H7 (cell line): ENCODE results near the gene SLC9A9. TPM values are rescaled to one million over a fixed set of nuclear protein-coding genes. Genes with fewer than 3 reads are reported as not detected.
A peak's percentile ranks its signal among the peaks of the same experiment; 100 is the strongest.

Experiments used
- DNase-seq: peaks from one replicate; pipeline ENCODE4 v3.0.0; 2012
- H3K27me3 ChIP-seq: 2 replicates; pipeline ENCODE4 v1.6.0; 2011; ENCODE audit warnings: mild to moderate bottlenecking, low read length; ENCODE audit not compliant: control insufficient read depth, insufficient read depth
- H3K36me3 ChIP-seq: replicated peaks from 2 replicates; pipeline ENCODE4 v1.5.1; 2011; ENCODE audit warnings: low read length; ENCODE audit not compliant: control insufficient read depth, insufficient read depth
- H3K4me3 ChIP-seq: 2 replicates; pipeline ENCODE4 v1.5.1; 2011; ENCODE audit warnings: low read depth, mild to moderate bottlenecking, control low read depth, low read length, moderate library complexity; ENCODE audit not compliant: insufficient read depth
- total RNA-seq: library from RNA; depleted of rRNA; stranded (reverse); fragments of >200 nt; shearing (Covaris generic); gene quantifications from 2 replicates; pipeline ENCODE4 v1.2.3, GENCODE V29; 2014

Gene SLC9A9
- total RNA-seq, 1 experiment from 2014 or later, result 4.1 TPM

DNA sequence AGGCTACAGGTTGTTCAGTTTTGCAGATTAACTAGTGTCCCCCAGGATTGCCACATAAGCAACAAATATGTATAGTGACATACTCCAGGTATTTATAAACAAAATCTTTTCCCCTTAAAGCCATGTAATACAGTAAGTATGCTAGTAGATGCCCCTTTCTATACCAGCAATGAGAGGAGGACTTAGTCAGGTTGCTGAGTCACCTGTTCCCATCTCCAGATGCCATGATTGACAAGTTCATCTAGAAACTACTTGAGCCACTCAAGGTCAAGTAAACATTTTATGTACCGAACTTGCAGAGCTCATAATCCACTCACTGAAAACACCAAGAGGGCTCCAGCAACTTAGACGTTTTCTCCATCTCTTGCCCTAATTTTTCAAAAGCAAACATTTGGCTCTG, 18.2 kb downstream of the SLC9A9 start:
- Histone ChIP-seq H3K27me3 (no peaks in the 10 kb centered on the region), H3K36me3 (no peaks in the 10 kb centered on the region)

DNA sequence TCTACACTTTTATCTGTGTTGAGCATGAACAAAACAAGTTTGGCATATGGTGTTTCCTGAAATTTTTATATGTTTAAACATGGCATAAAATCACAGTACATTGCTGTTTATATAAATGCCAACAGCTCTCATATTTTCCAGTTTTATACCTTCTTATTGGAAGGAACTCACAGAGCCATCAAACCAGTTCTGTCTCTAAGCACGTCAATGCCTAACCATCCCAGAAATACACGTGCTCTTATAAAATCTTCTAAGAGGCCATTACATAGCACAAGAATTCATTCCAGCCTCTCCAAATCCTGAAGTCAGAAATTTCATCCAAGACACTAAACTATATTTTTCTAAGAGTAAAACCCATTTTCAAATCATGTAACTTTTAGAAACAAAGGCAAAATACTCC, 20.8 kb downstream of the SLC9A9 start:
- Histone ChIP-seq H3K36me3 (no peaks in the 10 kb centered on the region), H3K4me3 (no peak overlapping the region), H3K27me3 (no peaks in the 10 kb centered on the region)
- no peak for DNase-seq

More for the DNA sequence above, 18.2 kb downstream of the SLC9A9 start:
- no peak for DNase-seq
- H3K4me3 ChIP-seq, result no peak overlapping the region

DNA sequence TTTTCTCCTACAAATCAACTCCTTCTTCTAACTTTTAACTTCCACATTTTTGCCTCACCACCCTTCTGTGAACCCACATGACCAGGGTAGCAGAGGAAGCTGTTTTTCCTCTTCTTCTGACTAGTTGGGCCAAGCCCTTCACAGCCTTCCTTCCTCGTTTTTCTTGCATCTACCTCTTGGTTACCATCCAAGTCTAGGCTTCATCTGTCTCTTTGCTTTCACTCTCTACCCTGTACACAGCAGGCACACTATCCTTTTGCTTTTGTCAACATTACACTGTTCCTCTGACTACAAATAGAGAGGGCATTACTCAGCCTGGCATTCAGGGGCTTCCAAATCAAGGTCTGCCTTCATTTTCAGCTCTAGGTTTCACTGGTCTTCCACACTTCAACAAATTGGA, 22.0 kb downstream of the SLC9A9 start:
- DNase-seq, result no peak
- peaks cover 1% of the 10 kb centered on the region; the same call in 1 of the 2 replicates for H3K27me3 ChIP-seq
- no peaks in the 10 kb centered on the region for H3K36me3 ChIP-seq
- H3K4me3 ChIP-seq, result no peak overlapping the region

DNA sequence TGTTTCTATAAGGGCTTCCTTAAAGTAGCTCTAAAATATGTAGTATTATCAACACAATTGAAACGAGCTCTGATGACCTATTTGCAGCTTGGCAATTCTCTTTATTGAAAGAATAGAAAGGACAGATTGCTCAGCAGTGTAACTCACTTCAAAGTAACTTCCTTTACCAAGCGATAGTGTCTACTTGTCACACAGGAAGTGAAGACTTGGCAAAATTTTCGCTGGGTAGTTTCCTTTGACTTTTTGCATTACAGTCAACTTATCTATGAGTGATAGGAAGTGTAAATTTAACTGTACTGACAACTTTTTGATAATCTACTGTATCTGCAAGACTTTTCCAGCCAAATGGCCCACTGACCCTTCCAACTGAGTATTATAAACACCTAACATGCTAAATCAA, 22.8 kb downstream of the SLC9A9 start:
- no peaks in the 10 kb centered on the region for H3K36me3 ChIP-seq
- H3K27me3 ChIP-seq, result peaks cover 1% of the 10 kb centered on the region; the same call in 1 of the 2 replicates
- H3K4me3 ChIP-seq, result no peak overlapping the region
- DNase-seq, result no peak

DNA sequence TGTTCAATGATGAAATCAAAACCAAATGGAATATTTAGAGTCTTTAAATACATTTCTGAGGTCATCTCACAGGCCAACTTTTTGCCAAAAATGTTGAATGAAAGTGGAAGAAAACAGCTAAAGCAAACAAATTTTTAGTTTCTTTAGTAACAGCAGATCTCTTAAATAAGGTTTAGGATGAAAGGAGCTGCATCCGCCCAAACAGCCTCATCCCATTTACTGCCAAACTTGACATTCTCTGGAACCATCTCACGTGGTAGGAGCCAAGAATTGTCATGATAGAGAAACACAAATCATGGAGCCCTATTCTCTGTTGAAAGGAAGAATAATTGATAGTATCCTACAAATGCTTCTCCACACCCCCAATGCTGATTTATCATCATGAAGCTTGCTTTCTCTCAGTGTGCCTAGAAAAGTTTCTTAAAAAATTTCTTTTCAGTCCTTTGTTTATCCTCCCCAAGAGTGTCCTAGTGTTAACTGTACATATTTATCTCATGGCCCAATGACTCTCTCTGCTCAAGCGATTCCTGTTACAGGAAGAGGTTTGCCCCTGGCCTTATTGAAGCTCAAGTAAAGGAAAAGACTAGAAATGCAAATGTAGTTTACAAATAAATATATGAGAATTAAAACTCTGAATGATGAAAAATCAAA, 23.4 kb downstream of the SLC9A9 start:
- no peak overlapping the region for H3K4me3 ChIP-seq
- H3K36me3 ChIP-seq, result no peaks in the 10 kb centered on the region
- peaks cover 1% of the 10 kb centered on the region; the same call in 1 of the 2 replicates for H3K27me3 ChIP-seq
- DNase-seq, result no peak

DNA sequence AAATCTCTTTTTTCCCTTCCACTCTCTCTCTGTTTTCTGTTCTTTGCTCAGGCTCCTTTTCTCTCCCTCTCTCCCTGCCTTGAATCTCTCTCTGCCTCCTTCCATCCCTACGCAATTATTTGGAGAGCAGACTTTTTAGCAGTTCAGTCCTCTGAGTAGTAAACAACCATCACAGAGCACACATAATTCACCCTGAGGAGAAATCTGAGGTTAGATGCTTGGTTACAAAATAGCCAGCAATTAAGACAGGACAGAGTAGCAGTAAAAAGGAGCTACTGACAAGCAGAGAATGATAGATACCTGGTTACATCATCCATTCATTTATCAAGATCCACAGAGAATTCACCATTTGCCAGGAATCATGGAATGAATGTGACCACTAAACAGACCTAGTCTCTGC, 25.5 kb downstream of the SLC9A9 start:
- Histone ChIP-seq H3K4me3 (no peak overlapping the region), H3K27me3 (peaks cover 1% of the 10 kb centered on the region; the same call in 1 of the 2 replicates), H3K36me3 (no peaks in the 10 kb centered on the region)
- no peak for DNase-seq

DNA sequence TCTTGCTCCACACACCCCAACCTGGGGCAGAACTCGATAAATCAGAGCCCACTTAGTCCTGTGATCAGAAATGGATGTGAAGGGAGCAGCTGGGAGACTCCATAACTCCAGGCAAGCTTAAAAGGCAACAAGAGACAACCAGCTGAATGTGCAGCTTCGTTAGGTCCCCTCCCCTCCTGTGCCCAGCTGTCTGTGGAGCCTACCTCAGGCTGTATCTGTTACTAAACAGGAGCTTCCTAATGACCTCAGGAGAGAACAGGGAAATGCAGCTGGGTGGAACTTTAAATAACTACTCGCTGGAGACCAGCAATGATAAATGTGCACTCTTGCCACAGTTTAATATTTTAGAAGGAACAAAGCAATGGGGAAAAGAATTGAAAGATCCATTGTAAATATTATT, 25.9 kb downstream of the SLC9A9 start:
- no peak for DNase-seq
- Histone ChIP-seq H3K27me3 (peaks cover 1% of the 10 kb centered on the region; the same call in 1 of the 2 replicates), H3K36me3 (no peaks in the 10 kb centered on the region), H3K4me3 (no peak overlapping the region)

DNA sequence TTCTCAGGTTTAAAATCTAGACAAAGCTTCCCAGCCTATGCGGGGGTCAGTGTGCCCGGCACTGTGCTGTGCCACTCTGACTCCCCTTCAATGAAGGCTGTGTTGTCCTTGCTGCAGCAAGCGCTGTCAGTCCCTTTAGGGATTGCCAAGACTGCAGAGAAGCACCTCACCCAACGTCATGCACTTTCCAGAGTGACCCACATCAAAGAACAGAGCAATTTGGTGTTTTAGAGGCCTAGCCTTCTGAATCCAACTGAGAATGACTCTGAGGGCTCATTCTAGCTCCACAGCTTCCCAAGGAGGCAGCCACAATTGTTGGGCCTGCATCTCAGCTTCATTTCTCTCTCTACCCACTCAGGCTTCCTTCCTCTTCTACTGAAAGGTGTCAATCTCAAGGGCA, 26.4 kb downstream of the SLC9A9 start:
- H3K36me3 ChIP-seq, result no peaks in the 10 kb centered on the region
- H3K27me3 ChIP-seq, result peaks cover 1% of the 10 kb centered on the region; the same call in 1 of the 2 replicates
- no peak overlapping the region for H3K4me3 ChIP-seq
- no peak for DNase-seq

DNA sequence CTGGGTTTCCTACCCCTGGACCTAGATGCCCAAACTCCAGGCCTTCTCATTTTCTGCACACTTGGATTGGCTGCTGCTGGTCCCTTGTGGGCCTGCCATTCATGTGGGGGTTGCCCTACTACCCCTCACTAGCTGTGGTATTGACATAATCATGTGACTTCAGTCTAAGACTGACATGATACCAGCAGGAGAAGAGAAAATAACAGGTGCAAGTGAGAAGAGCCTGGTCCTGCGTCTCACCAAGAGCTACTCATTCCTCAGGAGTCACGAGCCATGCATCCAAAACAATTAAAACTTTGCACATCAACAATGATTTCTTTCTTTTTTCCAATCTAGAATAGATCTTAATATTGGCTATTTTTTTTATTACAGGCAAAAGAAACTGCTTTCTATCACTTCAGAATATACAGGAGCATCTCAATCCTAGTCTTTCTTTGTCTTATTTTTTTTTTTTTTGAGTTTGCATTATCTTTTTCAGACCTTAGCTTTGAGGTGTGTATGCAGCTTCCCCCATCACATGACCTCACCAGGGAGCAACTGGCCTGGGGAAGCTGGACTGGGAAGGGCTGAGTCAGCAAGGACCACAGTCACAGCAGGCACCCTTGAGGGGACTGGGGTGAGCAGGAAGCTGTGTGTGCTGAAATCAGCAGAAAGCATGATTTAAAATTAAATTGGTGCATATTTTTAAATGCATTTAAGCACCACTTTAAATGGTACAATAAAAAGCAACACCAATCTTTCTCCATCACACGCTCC, 27.6 kb downstream of the SLC9A9 start:
- no peaks in the 10 kb centered on the region for H3K36me3 ChIP-seq
- DNase-seq, result peak; percentile 13
- no peak overlapping the region for H3K4me3 ChIP-seq
- peaks cover 1% of the 10 kb centered on the region; the same call in 1 of the 2 replicates for H3K27me3 ChIP-seq

DNA sequence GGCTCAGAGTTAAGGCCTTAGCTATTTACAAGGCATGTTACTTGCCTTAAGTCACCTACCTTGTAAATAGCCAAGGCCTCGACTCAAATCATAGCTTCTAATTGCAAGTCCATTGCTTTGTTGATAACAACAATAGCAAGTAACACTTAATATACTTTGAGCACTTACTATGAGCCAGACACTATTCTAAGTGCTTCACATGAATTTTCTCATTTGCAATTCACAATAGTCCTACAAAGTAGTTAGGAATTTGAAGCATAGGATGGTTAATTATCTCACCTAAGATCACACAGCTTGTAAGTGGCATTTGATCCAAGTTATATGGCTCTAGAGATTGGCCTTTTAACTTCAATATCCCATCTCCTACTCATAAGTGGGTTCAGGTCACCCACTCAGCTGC, 28.4 kb downstream of the SLC9A9 start:
- H3K27me3 ChIP-seq, result peaks cover 1% of the 10 kb centered on the region; the same call in 1 of the 2 replicates
- no peak for DNase-seq
- H3K4me3 ChIP-seq, result no peak overlapping the region
- no peaks in the 10 kb centered on the region for H3K36me3 ChIP-seq

DNA sequence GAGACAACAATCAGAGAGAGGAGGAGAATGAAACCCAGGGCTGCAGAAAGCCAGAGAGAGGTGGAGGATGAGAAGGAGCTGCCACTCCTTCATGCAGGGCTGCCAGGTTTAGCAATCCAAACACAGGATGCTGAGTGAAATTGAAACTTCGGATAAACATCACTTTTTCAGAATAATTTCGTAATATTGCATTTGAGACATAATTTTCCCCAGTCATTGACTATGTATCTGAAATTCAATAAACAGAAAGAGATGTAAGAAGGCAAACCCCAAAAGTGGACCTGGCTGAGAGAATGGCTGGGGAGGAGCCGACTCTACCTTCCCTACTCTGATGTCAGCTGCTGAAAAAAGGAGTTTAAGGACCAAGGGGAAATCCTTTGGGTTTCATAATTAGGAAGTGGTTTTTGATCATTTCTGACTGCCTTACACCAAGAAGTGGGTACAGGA, 33.8 kb downstream of the SLC9A9 start:
- no peak for DNase-seq
- H3K27me3 ChIP-seq, result no peaks in the 10 kb centered on the region
- H3K4me3 ChIP-seq, result no peak overlapping the region
- H3K36me3 ChIP-seq, result no peaks in the 10 kb centered on the region

DNA sequence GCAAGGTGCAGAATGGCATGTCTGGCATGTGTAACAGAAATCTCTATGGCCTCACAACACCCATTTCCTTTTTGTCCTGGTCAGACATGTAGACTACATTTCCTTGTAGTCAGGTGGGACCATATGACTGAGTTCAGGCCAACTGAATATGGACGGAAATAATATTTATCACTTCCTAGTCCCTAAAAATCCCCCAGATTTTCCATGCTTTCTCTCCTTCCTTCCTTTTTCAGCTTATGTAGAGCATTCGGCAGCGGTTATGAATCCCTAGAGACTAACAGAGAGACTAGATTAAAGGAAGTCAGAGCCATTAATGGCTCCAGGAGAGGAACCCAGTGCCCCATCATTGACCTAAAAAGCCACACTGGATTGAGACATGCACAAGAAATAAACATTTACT, 35.8 kb downstream of the SLC9A9 start:
- H3K27me3 ChIP-seq, result no peaks in the 10 kb centered on the region
- H3K4me3 ChIP-seq, result no peak overlapping the region
- no peak for DNase-seq
- H3K36me3 ChIP-seq, result no peaks in the 10 kb centered on the region

DNA sequence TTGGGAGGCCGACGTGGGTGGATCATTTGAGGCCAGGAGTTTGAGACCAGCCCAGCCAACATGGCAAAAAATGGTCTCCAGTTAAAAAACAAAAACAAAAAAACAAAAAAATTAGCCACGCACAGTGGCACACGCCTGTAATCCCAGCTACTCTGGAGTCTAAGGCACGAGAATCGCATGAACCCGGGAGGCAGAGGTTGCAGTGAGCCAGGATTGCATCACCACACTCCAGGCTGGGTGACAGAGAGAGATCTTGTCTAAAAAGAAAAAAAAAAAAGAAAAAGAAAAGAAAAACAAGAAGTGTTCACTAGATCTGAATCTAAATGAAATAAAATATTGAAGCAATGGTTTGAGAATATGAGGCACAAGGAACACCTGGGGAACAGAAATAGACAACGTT, 36.7 kb downstream of the SLC9A9 start:
- Histone ChIP-seq H3K4me3 (no peak overlapping the region), H3K36me3 (no peaks in the 10 kb centered on the region), H3K27me3 (no peaks in the 10 kb centered on the region)
- DNase-seq, result no peak

DNA sequence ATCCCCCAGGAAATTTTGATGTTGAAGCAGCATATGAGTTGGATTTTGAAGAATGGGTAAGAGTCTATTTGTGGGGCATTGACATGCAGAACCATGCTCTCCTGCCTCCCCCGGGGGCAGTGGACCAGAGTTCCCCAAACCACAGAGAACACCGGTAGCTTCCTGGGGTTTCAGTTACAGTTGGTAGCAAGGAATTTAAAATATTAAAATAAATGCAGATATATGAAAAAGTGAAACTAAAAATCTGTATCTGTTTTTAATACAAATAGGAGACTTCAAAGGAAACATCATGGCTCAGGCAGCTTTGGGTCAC, 37.4 kb downstream of the SLC9A9 start:
- no peak for DNase-seq
- Histone ChIP-seq H3K27me3 (no peaks in the 10 kb centered on the region), H3K4me3 (no peak overlapping the region), H3K36me3 (no peaks in the 10 kb centered on the region)

DNA sequence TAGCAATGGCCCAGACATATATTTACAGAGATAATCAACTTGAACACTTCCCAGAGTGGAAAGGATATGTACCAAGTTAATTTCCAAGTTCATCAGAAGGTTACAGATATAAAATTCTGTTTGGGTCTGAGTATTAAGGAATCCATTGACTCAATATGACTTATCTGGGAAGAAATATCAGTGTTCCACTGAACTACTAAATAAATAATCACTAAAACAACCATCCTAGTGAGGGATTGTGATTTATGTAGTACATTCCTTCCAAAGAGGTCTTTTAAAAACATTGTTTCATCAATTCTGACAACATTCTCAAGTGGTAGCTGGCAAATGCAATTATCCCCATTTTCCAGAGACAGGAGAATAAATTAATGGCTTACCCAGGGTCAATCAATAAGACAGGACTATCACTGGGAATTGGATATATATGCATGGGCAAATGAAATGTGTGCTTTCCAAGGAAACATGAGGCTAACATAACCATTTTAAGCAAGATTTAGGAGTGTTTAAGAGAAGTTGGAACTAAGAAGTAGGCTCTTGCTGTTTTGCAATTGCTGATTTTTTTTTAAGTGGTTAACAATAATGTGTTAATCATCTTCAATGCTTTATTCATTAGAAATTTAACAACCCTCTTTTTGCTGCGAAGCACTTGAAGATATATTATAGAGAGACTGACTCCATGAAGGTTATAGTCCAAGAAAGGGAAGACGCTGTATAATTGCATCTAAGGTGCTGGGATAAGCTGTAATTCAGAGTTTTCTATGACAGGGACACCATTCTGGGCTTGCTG, 37.9 kb downstream of the SLC9A9 start:
- Histone ChIP-seq H3K36me3 (no peaks in the 10 kb centered on the region), H3K27me3 (no peaks in the 10 kb centered on the region), H3K4me3 (no peak overlapping the region)
- no peak for DNase-seq
